GM10266 (cell line): ENCODE data around the gene LRRC52.

Experiments
- DNase-seq: peaks from one replicate; pipeline ENCODE4 v3.0.0; 2012; ENCODE audit errors: extremely low spot score
- TF ChIP-seq, protein P1 (sequence below): IDR thresholded peaks from 2 replicates; pipeline ENCODE4 v1.5.1; 2012; ENCODE audit warnings: mild to moderate bottlenecking, low read depth; ENCODE audit not compliant: control insufficient read depth, insufficient read depth; ENCODE audit errors: missing control alignments

The LRRC52 gene

DNA sequence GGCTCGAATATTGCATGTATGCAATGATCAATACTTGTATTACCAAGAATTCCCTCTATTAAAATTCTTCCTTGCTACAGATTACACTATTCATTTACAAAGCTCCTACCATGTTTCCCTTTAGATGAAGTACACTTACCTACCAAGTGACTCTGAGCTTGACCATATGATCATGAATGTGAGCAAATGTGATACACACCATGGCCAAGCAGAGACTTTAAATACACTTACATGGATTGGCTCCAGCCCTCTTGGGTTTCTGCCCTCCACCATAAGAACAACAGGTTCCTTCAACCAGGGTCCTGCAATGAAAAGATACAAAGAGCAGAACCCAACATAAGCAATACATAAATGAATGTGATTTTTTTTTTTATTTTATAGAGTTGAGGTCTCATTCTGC lies 30.0 kb downstream of the LRRC52 start:
- TF ChIP-seq, protein P1, sequence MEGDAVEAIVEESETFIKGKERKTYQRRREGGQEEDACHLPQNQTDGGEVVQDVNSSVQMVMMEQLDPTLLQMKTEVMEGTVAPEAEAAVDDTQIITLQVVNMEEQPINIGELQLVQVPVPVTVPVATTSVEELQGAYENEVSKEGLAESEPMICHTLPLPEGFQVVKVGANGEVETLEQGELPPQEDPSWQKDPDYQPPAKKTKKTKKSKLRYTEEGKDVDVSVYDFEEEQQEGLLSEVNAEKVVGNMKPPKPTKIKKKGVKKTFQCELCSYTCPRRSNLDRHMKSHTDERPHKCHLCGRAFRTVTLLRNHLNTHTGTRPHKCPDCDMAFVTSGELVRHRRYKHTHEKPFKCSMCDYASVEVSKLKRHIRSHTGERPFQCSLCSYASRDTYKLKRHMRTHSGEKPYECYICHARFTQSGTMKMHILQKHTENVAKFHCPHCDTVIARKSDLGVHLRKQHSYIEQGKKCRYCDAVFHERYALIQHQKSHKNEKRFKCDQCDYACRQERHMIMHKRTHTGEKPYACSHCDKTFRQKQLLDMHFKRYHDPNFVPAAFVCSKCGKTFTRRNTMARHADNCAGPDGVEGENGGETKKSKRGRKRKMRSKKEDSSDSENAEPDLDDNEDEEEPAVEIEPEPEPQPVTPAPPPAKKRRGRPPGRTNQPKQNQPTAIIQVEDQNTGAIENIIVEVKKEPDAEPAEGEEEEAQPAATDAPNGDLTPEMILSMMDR, result no peak
- no peak for DNase-seq

GRCh38 chr1:165574295-165574694 lies 30.5 kb downstream of the LRRC52 start:
- no peak for DNase-seq
- TF ChIP-seq, protein P1, result no peak

DNA sequence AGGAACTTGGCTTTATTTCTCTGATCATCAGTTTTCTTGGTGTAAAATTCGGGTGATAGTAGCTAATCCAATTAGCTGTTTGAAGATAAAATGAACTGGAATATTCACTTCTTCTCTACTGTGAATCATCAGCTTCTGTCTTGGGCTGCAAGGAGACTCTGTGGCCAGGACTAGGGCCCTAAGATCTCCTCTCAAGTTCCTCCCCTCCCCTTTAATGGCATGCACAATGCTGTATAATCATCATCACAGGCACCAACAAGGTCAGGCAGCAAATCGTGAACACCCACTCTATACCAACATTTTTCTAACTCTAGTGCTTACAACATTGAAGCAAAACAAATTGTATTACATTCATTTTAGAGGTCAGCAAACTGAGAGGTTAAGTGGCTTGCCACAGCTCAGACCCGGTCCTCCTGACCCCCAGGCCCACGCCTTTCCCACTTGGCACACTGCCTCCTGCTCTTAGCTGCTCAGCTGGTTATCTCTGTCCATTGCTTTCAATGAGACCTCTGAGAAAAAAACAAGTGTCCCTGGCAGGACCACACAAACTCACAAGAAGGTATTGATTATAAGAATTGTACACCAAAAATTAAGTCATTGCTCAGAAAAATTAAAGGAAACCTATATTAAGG lies 31.8 kb downstream of the LRRC52 start:
- DNase-seq, result no peak
- TF ChIP-seq, protein P1, result no peak

DNA sequence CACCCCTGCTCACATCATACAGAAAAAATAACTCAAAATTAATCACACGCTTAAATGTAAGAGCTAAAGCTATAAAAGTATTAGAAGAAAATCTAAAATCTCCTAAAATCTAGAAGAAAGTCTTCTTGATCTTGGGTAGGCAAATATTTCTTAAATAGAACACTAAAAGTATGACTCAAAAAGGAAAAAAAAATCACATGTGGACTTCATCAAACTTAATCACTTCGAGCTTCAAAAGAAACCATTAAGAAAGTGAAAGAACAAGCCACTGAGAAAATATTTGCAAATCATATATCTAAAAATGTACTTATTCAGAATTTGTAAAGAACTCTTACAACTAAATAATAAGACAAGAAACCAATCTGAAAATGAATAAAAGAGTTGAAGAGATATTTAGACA lies 32.7 kb downstream of the LRRC52 start:
- DNase-seq, result no peak
- TF ChIP-seq, protein P1, result no peak

DNA sequence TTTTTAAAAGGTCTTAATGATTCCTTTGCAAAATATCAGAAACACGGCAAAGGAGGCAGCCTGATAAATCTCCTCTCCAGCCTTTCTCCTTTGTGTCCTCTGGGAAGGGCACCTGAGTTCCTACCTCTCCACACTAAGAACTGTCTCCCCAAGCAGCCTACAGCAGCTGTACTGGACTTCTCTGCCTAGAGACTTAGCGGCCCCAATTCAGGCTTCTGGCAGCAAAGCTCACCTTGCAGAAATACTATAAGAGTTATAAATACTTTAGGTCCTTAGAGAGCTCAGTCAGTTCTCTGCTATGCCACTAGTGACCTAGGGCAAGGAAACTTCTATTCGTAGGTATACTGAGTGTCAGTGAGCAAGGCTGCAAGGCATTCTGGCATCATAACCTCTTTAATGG lies 33.9 kb downstream of the LRRC52 start:
- TF ChIP-seq, protein P1, result no peak
- DNase-seq, result no peak

- DNase-seq, result no peak
- TF ChIP-seq, protein P1, result no peak
Measured at GRCh38 chr1:165580931-165581871, 37.4 kb downstream of the LRRC52 start.

- no peak for DNase-seq
- TF ChIP-seq, protein P1, result no peak
Measured at GRCh38 chr1:165581926-165582325, 38.1 kb downstream of the LRRC52 start.
